Body of pancreas (tissue), 4 donors: ENCODE measurements around the gene FCGR2B.

Experiments
- POLR2A ChIP-seq, 3 donors: fragments of 450-650 bp; IDR thresholded peaks; one replicate each; pipeline ENCODE4 v1.6.1; 2016; ENCODE audit warnings: antibody characterized with exemption in 3 of 3, mild to moderate bottlenecking in 2 of 3
- TF ChIP-seq, protein P1 (sequence below), 7 experiments: fragments of 450-650 bp in 4 of 7; fragments of 200-600 bp in 3 of 7; sonication (generic) in 3 of 7; IDR thresholded peaks; one replicate each; pipeline ENCODE4 v1.5.1; 2016 to 2019; ENCODE audit warnings: antibody characterized with exemption in 7 of 7

DNA sequence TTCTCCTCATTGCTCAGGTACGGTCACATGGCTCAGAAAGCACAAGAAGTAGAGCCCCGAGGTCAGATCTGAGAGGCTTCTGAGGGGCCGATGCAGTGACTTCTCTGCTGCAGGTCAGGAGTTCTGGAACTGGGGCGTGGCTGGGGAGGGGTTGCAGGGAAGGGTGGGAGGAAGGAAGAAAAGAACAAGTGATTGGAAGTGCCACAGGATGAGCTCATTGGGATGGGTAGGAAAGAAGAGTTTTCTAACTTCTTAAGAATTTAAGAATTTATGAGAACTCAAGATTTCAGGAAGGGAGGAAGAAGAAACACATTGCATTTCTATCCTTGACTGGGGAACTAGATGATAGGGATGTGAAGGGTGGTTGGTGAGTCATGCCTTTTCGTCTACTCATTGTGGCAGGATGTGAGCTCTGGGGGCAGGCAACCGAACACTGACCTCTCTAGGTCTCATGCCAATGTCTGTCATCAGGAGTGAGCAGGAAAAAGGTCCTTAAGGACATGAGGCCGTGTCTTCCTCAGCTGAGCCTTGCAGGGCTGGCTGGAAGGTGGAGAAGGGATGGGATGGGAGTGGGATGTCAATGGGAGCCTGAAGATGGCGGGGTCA, 58.9 kb downstream of the FCGR2B start:
- TF ChIP-seq, protein P1, sequence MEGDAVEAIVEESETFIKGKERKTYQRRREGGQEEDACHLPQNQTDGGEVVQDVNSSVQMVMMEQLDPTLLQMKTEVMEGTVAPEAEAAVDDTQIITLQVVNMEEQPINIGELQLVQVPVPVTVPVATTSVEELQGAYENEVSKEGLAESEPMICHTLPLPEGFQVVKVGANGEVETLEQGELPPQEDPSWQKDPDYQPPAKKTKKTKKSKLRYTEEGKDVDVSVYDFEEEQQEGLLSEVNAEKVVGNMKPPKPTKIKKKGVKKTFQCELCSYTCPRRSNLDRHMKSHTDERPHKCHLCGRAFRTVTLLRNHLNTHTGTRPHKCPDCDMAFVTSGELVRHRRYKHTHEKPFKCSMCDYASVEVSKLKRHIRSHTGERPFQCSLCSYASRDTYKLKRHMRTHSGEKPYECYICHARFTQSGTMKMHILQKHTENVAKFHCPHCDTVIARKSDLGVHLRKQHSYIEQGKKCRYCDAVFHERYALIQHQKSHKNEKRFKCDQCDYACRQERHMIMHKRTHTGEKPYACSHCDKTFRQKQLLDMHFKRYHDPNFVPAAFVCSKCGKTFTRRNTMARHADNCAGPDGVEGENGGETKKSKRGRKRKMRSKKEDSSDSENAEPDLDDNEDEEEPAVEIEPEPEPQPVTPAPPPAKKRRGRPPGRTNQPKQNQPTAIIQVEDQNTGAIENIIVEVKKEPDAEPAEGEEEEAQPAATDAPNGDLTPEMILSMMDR (IDR thresholded peaks at IDR 0.05), result no peak
- TF ChIP-seq POLR2A (IDR thresholded peaks at IDR 0.05), result no peak
